Activated CD8-positive, alpha-beta memory T cell treated with anti-CD3 and anti-CD28 coated beads, Interleukin-2, amount 50 U/mL, for 24 hours (primary cell): Measurements from ENCODE around the gene CTNNA2.
"Not testable (repeated sequence)": the region's sequence is repeated elsewhere in the genome, so short reads cannot be mapped to it uniquely, and the experiment has no call there.

ENCODE experiments used
- DNase-seq: peaks from one replicate; pipeline ENCODE4 v3.0.0-alpha.2; 2020; ENCODE audit errors: extremely low read depth

The CTNNA2 gene

GRCh38 chr2:80028584-80028983, 515.7 kb downstream of the CTNNA2 start:
- no peak for DNase-seq

GRCh38 chr2:80030135-80030534, 517.3 kb downstream of the CTNNA2 start:
- no peak for DNase-seq

- not testable (repeated sequence) for DNase-seq
These were observed 519.8 kb downstream of the CTNNA2 start for GRCh38 chr2:80032684-80033083.

GRCh38 chr2:80035749-80036285, 523.0 kb downstream of the CTNNA2 start:
- DNase-seq: no peak

GRCh38 chr2:80037310-80037709, 524.5 kb downstream of the CTNNA2 start:
- no peak for DNase-seq

- DNase-seq: no peak
These were observed 527.4 kb downstream of the CTNNA2 start for GRCh38 chr2:80040226-80040625.

GRCh38 chr2:80042635-80043034, 529.8 kb downstream of the CTNNA2 start:
- no peak for DNase-seq

- DNase-seq: no peak
These were observed 535.4 kb downstream of the CTNNA2 start for GRCh38 chr2:80048296-80048695.

GRCh38 chr2:80050246-80050645, 537.4 kb downstream of the CTNNA2 start:
- DNase-seq: no peak

- no peak for DNase-seq
These were observed 540.9 kb downstream of the CTNNA2 start for GRCh38 chr2:80053522-80054345.

GRCh38 chr2:80054346-80054675, 541.5 kb downstream of the CTNNA2 start:
- DNase-seq: no peak

GRCh38 chr2:80057956-80058355, 545.1 kb downstream of the CTNNA2 start:
- no peak for DNase-seq

- DNase-seq: no peak
These were observed 545.7 kb downstream of the CTNNA2 start for GRCh38 chr2:80058562-80058961.

GRCh38 chr2:80059447-80059846, 546.6 kb downstream of the CTNNA2 start:
- DNase-seq: no peak

- no peak for DNase-seq
These were observed 549.0 kb downstream of the CTNNA2 start for GRCh38 chr2:80061881-80062280.

- DNase-seq: no peak
These were observed 549.4 kb downstream of the CTNNA2 start for GRCh38 chr2:80062298-80062697.

GRCh38 chr2:80068038-80068731, 555.3 kb downstream of the CTNNA2 start:
- DNase-seq: no peak

GRCh38 chr2:80070587-80070986, 557.7 kb downstream of the CTNNA2 start:
- no peak for DNase-seq

GRCh38 chr2:80071941-80072340, 559.1 kb downstream of the CTNNA2 start:
- no peak for DNase-seq

GRCh38 chr2:80073134-80073561, 560.3 kb downstream of the CTNNA2 start:
- no peak for DNase-seq

GRCh38 chr2:80074321-80075070, 561.6 kb downstream of the CTNNA2 start:
- DNase-seq: no peak

GRCh38 chr2:80075719-80076118, 562.9 kb downstream of the CTNNA2 start:
- DNase-seq: no peak
